HS-5 (cell line): ENCODE measurements around the gene GALNT18.

Source experiments
- DNase-seq: peaks from one replicate; pipeline ENCODE4 v3.0.0-alpha.2; 2012; ENCODE audit warnings: low read depth

The GALNT18 gene

GRCh38 chr11:11408436-11409221 is 213.2 kb downstream of the GALNT18 start:
- DNase-seq = peak; percentile 77

- no peak for DNase-seq
Measured at GRCh38 chr11:11407763-11408084, 214.1 kb downstream of the GALNT18 start.

DNA sequence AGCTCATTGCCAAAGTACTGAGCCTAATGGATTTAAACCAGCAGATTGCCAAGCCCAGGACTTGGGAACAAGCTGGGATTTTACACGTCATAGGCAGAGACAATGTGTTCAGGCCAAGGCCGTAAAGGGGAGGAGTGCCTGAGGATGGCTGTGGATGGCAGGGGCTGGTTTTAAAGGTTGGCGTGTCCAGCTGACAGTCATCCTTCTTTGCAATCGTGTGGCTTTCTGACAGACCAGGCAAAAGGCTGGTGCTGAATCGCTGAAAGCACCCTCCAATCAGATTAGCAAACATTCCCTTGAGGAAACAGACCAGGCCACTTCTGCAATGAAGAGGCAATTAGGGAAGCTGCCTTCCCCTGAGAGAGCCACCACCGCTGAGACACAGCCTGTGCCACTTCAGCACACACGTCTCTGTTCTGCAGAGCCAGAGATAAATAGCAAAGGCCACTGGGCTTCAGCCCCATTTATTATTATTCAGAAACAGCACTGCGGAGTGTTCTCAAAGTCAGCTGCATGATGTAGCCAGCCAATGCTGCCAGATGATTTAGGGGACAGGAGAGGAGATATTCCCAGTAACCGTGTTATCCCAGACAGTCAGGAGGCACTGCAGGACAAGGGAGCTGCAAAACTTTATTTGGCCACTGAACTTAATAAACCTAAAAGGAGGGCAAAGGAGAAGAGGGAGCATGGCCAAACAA is 214.6 kb downstream of the GALNT18 start:
- DNase-seq = no peak

DNA sequence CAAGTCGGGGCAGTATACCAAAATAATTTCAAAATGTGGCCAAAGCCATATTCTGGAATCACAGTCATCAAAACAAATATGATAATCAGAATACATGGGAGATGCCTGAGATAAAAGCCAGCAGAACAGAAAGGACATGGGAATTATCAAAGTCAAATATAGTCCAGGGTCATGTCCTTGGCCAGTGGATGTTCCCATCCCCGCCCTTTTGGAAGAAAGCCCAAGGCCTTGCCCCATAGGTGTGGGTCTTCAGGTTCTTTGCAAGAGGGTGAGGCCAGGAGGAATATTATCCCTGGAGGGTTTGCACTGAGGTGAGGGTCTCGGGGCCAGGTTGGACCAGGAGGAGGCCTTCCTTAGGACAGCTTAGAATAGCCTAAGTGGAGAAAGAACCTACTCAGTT is 215.2 kb downstream of the GALNT18 start:
- DNase-seq = no peak

DNA sequence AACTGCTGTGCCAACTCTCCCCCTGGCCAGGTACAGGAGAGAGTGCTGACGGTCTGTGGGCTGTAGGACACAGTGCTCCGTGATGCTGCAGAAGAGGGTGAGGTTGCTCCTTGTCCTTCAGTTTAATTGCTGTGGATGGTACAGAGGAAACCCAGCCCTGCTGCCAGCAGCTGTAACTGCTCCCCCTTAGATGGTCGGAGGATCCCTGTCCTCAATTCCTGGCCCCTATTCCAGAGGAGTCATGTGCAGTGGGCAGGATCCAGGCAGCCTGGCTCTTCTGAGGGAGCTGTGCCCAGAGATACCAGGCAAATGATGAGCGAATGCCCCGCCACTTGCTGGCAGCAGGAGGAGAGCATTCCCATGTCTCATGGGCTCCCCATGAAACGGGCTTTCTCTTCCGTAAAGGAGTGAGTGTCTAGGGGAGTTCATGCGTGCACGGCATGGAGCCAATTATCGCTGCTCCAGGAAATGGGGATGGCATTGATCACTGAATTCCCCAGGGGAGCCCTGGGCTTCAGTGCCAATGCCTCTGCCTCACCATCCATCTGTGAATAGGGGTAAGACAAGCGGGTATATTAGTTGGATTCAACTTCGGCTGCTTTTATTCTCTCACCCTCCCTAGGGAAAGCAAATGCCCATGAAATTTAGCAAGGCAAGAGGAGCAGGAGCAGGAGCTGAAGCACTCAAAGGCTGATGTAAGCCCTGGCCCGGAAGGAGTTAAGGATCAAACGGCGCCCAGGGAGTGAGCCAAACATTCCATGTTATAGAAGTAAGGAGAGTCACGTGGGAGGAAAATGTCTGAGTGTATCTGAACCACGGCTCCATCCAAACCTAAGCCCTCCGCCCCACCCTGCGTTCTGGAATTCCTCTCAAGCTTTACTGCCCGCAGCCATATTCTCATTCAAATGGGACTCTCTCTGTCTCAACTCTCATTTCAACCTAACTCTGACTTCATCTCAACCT is 217.8 kb downstream of the GALNT18 start:
- DNase-seq = no peak

- DNase-seq = no peak
Measured at GRCh38 chr11:11401960-11402535, 219.8 kb downstream of the GALNT18 start.

DNA sequence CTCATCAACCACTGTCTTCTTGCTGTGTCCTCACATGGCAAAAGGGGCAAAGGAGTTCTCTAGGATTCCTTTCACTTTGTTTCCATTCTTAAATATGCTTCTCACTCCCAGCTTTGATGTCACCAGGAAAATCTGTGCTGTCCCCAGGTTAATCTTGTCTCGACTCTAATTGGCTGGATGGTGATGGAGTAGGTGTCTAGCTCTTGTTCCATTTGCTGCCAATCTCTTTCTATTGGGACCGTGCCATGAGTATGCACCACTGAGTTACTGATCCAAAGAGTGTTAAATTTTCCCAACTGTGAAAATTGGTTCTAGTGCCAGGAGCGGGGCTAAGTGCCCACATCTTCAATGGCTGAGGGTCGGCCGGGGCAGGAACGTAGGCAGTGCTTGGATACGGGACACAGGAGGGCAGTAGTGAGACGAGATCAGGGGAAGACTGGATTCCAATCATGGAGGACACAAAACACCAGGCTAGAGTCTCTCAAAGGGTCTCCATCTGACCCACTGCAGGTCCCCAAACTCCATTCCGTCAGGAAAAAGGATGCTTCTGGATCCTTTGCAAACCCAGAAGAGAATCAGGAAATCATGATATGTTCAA is 221.1 kb downstream of the GALNT18 start:
- no peak for DNase-seq

DNA sequence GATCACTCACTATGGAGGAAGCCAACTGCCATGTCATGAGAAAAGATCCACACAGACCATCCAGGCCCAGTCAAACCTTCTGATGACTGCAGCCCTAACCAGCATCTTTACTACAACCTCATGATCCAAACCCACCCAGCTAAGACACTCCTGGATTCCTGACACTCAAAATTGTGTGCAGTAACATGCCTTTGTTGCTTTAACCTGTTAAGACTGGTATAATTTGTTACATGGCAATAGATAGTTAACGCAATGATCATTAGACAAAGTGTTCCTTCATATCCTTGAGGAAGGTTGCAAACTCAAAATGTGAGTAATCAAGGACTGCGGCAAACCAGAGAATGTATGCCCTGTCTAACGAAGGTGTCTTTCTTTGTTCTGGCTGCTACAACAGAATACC is 221.7 kb downstream of the GALNT18 start:
- no peak for DNase-seq

DNA sequence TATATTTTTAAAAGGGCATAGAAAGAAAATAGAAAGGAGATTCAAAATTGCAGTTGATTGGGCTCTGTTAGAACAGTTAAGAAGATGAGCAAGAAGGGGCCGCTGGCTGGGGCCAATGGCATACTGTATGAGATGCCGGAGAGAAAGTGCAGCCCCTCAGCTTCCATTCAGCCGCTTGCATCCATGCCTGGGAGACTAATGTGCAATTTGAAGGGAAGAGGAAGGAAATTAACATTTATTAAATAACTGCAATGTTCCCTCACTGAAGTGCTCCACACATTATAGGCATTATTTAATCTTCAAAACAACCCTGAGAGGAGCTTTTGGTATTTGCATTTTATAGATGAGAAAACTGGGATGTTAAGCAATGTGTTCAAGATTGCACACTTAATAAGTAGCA is 224.0 kb downstream of the GALNT18 start:
- no peak for DNase-seq

DNA sequence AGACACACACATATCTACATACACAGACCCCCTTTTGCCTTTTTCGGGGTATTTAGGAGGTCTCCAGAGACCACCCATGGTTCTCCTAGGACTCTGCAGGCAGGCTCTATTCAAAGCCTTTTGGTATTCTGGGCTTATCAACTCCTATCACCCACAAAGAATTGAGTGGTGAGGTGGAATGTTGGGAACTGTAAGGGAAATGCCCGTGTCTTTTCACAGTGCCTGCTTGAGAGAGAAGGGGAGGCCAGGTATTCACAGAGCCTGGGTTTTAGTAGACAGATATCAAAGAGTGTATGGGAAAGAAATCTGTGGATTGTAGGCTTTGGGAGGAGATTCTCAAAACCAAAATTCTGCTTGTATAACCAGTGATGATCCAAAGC is 224.8 kb downstream of the GALNT18 start:
- no peak for DNase-seq

DNA sequence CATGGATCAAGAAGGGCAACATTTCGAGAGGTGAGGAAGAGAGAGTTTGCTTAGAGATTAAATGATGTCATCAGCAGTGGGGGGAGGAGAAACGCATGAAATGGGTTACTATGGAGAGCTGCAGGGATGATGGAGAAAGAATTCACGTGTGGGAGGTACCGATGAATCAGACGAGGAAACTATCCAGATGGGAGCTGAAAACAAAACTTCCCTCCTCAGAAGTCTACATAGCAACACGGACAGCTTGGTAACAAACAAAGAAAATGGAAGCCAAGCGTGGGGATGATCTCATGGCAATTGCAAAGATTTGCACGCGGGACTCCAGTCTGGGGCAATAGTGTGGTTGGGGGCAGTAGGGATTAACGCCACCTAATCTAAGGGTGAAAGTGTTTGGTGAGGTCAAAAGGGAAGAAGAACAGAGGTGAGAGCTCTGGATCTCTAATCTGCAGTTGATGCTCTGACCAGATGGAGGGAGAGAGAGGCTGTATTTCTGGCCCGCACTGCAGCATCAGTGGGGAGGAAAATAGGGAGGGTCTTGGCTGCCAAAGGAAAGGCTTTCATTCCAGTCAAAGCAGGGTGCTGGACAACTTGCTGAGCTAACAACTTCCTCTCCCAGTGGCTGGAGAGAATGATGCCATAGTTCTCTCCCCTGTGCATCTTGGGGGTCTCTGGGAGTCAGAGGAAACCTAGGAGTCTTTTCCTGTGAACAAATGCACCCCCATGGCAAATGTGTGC is 225.3 kb downstream of the GALNT18 start:
- peak; percentile 84 for DNase-seq

DNA sequence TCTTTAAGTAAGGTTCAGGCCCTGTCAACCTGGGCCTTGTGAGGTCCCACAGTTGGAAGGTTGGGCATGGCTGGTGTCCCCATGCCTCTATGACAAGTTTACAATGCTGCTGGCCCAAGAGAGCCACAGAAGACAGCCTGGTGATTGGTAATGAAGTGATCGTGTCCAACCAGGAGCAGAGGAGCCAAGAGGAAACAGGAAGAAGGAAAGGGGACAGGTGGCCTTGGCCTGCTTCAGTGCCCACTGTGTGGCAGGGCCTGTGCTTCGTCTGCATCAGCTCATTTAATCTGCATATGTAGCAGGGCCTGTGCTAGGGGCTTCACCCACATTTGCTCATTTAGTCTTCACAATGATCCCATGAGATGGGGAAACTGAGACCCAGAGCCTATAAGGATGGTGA is 226.7 kb downstream of the GALNT18 start:
- DNase-seq = no peak

GRCh38 chr11:11394241-11394640 is 227.6 kb downstream of the GALNT18 start:
- DNase-seq = no peak

DNA sequence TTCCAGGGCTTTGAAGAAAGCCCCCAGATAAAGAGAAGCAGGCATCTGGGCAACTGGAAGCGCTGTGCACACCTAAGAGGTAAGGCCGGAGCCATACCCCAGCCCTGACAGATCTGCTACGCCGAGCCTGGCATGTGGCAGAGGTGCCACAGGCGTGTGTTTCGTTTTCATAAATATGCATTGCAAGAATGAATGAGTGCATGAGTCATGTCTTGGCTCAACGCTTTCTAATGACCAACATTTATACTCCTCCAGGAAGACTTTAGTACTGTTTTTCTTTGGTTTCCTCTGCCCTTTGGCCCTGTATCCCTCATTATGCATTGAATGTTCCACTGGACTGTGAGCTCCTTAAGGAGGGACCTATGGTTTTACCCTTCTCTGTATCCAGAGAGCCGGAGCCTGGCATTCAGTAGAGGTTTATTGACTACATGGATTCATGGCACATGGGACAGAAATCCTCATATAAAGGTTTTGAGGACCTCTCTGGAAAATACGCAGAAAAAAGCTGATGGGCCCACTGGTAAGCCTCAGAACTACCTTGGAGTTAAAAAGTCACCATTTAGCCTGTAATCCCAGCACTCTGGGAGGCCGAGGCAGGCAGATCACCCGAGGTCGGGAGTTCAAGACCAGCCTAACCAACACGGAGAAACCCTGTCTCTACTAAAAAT is 229.9 kb downstream of the GALNT18 start:
- DNase-seq = peak; percentile 86

DNA sequence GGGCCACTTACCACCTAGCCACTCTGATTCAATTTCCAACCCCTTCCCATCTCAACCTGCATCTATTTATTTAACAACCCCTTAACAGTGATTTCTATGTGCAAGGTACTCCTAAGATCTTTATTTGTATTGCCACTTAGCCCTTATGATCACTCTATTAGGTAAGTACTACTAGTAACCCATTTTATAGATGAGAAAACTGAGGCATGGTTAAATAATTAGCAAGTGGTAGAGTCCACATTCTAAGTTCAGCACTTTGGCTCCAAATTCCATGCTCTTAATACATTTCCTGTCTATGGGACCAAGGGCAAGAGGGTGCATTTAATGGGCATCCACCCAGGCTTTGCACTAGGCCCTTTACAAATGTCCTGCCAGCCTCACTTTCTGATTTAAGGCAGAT is 230.6 kb downstream of the GALNT18 start:
- no peak for DNase-seq

GRCh38 chr11:11390068-11390771 is 231.6 kb downstream of the GALNT18 start:
- no peak for DNase-seq

DNA sequence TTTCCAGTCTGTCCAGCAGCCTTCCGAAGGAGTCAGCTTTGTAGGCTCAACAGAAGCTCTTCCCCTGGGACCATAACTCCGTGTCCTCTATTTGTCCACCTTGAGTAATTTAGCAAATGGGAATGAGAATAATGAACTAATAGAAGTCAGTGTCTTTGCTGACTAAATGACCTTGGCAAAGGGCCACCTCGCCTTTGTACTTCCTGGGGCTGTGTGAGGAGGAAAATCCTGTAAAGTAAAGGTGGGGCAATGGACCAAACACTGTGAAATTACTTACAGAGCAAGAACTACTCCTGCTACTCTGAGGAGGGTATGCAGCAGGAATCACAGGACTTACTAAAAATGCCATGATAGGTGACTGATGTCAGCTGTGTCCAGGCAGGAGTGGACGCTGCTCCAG is 232.6 kb downstream of the GALNT18 start:
- DNase-seq = no peak

GRCh38 chr11:11387622-11388305 is 234.0 kb downstream of the GALNT18 start:
- DNase-seq = no peak

GRCh38 chr11:11387207-11387606 is 234.6 kb downstream of the GALNT18 start:
- DNase-seq = no peak
